Keratinocyte (primary cell): ENCODE measurements around the gene SP140L. TPM values are rescaled to one million over a fixed set of nuclear protein-coding genes. Genes with fewer than 3 reads are reported as not detected.
"Not testable (repeated sequence)": the region's sequence is repeated elsewhere in the genome, so short reads cannot be mapped to it uniquely, and the experiment has no call there.

Experiments used
- DNase-seq: peaks from one replicate; pipeline ENCODE4 v3.0.0-alpha.2; 2011; ENCODE audit warnings: low read depth, missing footprints, low spot score
- FAIRE-seq: peaks from 2 replicates; lab custom pipeline; 2011; peaks lifted over from hg19 to GRCh38; lab: Jason Lieb, UNC
- H2AFZ ChIP-seq: 2 replicates; pipeline ENCODE4 v1.6.0; 2012; ENCODE audit warnings: low read length, control low read depth, inconsistent platforms; ENCODE audit not compliant: control insufficient read depth
- H3K27ac ChIP-seq: 2 replicates; pipeline ENCODE4 v1.5.1; 2011; ENCODE audit warnings: low read length; ENCODE audit not compliant: control insufficient read depth, insufficient read depth
- H3K27me3 ChIP-seq: 3 replicates; pipeline ENCODE4 v1.6.0; 2011; ENCODE audit warnings: low read length; ENCODE audit not compliant: control insufficient read depth, insufficient read depth; ENCODE audit errors: extremely low read depth
- H3K36me3 ChIP-seq, 2 experiments: 2 replicates in 1 of 2; 3 replicates in 1 of 2; pipeline ENCODE4 v1.5.1; 2011; ENCODE audit warnings: low read length in 2 of 2, mild to moderate bottlenecking in 1 of 2; ENCODE audit not compliant: control insufficient read depth in 2 of 2, insufficient read depth in 2 of 2; ENCODE audit errors: extremely low read depth in 1 of 2
- H3K4me1 ChIP-seq: 3 replicates; pipeline ENCODE4 v1.5.1; 2011; ENCODE audit warnings: low read length; ENCODE audit not compliant: control insufficient read depth, insufficient read depth; ENCODE audit errors: extremely low read depth
- H3K4me2 ChIP-seq: 3 replicates; pipeline ENCODE4 v1.6.0; 2011; ENCODE audit warnings: low read depth, low read length; ENCODE audit not compliant: control insufficient read depth, insufficient read depth; ENCODE audit errors: extremely low read depth
- H3K4me3 ChIP-seq, 3 experiments: fragments of 200-600 bp in 1 of 3; sonication (generic) in 1 of 3; 2 replicates in 2 of 3; 3 replicates in 1 of 3; pipeline ENCODE4 v1.5.1; 2011 to 2016; ENCODE audit warnings: low read length in 3 of 3, mild to moderate bottlenecking in 3 of 3, control low read depth in 2 of 3, inconsistent platforms in 1 of 3, low read depth in 1 of 3, mixed read lengths in 1 of 3, mixed run types in 1 of 3, moderate library complexity in 1 of 3; ENCODE audit not compliant: control insufficient read depth in 2 of 3, insufficient read depth in 2 of 3; ENCODE audit errors: extremely low read depth in 1 of 3
- H3K79me2 ChIP-seq: 2 replicates; pipeline ENCODE4 v1.6.0; 2012; ENCODE audit warnings: low read length; ENCODE audit not compliant: control insufficient read depth, insufficient read depth
- H3K9ac ChIP-seq: 3 replicates; pipeline ENCODE4 v1.6.0; 2011; ENCODE audit warnings: low read length; ENCODE audit not compliant: control insufficient read depth, insufficient read depth; ENCODE audit errors: extremely low read depth
- H3K9me1 ChIP-seq: 3 replicates; pipeline ENCODE4 v1.6.0; 2011; ENCODE audit warnings: low read length; ENCODE audit not compliant: control insufficient read depth, insufficient read depth; ENCODE audit errors: extremely low read depth
- H3K9me3 ChIP-seq: 2 replicates; pipeline ENCODE4 v1.5.1; 2012; ENCODE audit warnings: low read depth, low read length; ENCODE audit not compliant: control insufficient read depth
- H4K20me1 ChIP-seq: 3 replicates; pipeline ENCODE4 v1.6.0; 2011; ENCODE audit warnings: low read length; ENCODE audit not compliant: control insufficient read depth, insufficient read depth; ENCODE audit errors: extremely low read depth
- EZH2 ChIP-seq: IDR thresholded peaks from one replicate; pipeline ENCODE4 v1.6.1; 2012; ENCODE audit warnings: inconsistent platforms, mild to moderate bottlenecking, low read length, moderate library complexity
- dilution Hi-C: fragments of 300-500 bp; cut with MboI; formaldehyde crosslinking; loops from one replicate; pipeline ENCODE4 v1.7.0; 2020; ENCODE audit warnings: low sequenced_read_pairs; ENCODE audit not compliant: extremely low pct_ligation_motif_present
- polyA plus RNA-seq, 5 experiments: library from polyadenylated mRNA; depleted of rRNA in 3 of 5; stranded (reverse) in 3 of 5; stranded (forward) in 1 of 5; unstranded in 1 of 5; fragments of >200 nt; gene quantifications; 1 replicate in 1 of 5; 2 replicates in 3 of 5; 3 replicates in 1 of 5; pipeline versions ENCODE4 v1.2.1 to v1.2.3, GENCODE V29; 2011 to 2012; ENCODE audit warnings: missing spikeins in 2 of 5, low read depth in 1 of 5, low replicate concordance in 1 of 5
- TF ChIP-seq, protein P1 (sequence below), 3 experiments: IDR thresholded peaks in 1 of 3; conservative IDR thresholded peaks in 1 of 3; optimal IDR thresholded peaks in 1 of 3; 2 replicates in 2 of 3; 3 replicates in 1 of 3; pipeline versions ENCODE3 to v1.5.1; 2011; ENCODE audit warnings: low read length in 3 of 3, mild to moderate bottlenecking in 3 of 3, moderate library complexity in 2 of 3, control low read depth in 1 of 3, inconsistent platforms in 1 of 3; ENCODE audit not compliant: insufficient read depth in 2 of 3; ENCODE audit errors: extremely low read depth in 1 of 3

SP140L gene
- polyA plus RNA-seq, 1 donor (not counting 4 experiments of a cell fraction or from before 2014, with no cell fraction given) = 10.8 TPM

DNA sequence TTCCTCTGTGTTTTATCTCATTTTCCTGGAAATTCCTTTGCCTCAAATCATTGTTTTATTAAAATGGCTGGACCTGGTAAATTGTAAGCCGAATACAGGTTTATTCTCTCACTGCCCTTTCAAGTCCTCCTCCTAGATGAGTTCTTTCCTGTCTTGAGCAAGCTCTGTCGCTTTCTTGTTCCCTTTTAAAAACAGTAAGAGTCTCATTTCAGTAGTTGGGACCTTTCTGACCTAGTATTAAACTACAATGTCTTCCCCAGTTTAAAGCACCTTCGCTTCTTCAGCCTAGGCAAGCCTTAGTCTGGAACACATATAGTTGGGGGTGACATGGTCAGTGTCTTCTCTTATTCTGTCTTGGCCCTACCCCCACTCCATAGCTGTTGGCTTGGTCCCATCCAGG, 40.9 kb upstream of the SP140L start:
- Histone ChIP-seq H3K4me1 (no peaks in the 10 kb centered on the region), H3K4me2 (no peak overlapping the region), H2AFZ (no peak overlapping the region), H3K9me1 (no peaks in the 10 kb centered on the region), H3K27ac (no peak overlapping the region), H3K79me2 (no peaks in the 10 kb centered on the region), H4K20me1 (no peaks in the 10 kb centered on the region), H3K9me3 (no peaks in the 10 kb centered on the region), H3K9ac (no peak overlapping the region), H3K27me3 (no peaks in the 10 kb centered on the region), H3K4me3 (no peak overlapping the region), H3K36me3 (no peaks in the 10 kb centered on the region)
- dilution Hi-C loops = no loop called here
- no peak for DNase-seq
- TF ChIP-seq, protein P1, sequence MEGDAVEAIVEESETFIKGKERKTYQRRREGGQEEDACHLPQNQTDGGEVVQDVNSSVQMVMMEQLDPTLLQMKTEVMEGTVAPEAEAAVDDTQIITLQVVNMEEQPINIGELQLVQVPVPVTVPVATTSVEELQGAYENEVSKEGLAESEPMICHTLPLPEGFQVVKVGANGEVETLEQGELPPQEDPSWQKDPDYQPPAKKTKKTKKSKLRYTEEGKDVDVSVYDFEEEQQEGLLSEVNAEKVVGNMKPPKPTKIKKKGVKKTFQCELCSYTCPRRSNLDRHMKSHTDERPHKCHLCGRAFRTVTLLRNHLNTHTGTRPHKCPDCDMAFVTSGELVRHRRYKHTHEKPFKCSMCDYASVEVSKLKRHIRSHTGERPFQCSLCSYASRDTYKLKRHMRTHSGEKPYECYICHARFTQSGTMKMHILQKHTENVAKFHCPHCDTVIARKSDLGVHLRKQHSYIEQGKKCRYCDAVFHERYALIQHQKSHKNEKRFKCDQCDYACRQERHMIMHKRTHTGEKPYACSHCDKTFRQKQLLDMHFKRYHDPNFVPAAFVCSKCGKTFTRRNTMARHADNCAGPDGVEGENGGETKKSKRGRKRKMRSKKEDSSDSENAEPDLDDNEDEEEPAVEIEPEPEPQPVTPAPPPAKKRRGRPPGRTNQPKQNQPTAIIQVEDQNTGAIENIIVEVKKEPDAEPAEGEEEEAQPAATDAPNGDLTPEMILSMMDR (optimal IDR thresholded peaks at IDR 0.05 in 1 of 3, IDR thresholded peaks at IDR 0.05 in 1 of 3, conservative IDR thresholded peaks at IDR 0.05 in 1 of 3; ENCODE audit: extremely low read depth in 1 of 3, insufficient read depth in 2 of 3, low read length in 3 of 3) = no peak
- FAIRE-seq = no peak

DNA sequence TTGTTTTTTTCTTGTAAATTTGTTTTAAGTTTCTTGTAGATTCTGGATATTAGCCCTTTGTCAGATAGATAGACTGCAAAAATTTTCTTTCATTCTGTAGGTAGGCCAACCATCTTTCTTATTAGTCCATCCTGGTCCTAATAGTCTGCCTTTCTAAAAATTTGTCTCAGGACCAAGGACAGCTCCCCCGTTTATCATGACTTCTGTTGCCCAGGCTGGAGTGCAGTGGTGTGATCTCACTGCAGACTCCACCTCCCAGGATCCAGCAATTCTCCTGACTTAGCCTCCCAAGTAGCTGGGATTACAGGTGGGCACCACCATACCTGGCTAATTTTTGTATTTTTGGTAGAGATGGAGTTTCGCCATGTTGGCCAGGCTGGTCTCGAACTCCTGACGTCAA, 37.7 kb upstream of the SP140L start:
- H4K20me1 ChIP-seq, H3K4me3 ChIP-seq, H3K9me1 ChIP-seq, H3K9ac ChIP-seq, H3K4me1 ChIP-seq, H3K4me2 ChIP-seq, DNase-seq, dilution Hi-C loops, H3K27ac ChIP-seq, H2AFZ ChIP-seq, H3K27me3 ChIP-seq, H3K79me2 ChIP-seq, H3K9me3 ChIP-seq, H3K36me3 ChIP-seq: not testable (repeated sequence)
- peak; percentile 9 for FAIRE-seq

DNA sequence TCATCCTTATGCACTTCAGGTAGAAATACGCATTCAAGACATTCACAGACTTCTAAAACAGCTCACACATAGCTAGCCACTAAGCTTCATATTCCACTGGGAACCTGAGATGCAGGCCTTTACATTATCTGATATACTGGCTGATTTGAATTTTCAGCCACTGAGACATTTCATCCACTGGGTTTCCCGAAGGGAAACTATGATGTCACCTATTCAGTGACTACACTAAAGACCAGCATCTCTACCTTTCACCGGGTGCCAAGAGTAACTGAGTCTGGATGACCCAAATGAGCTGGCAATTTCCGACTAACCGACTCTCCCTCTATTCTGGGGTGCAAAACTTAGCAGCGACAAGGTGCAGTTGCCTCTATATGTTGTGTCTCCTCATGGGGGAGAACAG, 31.8 kb upstream of the SP140L start:
- H3K27ac ChIP-seq = no peak overlapping the region
- H4K20me1 ChIP-seq = no peaks in the 10 kb centered on the region
- dilution Hi-C loops = no loop called here
- H3K27me3 ChIP-seq = no peaks in the 10 kb centered on the region
- H3K79me2 ChIP-seq = no peaks in the 10 kb centered on the region
- no peak overlapping the region for H3K4me2 ChIP-seq
- H3K4me3 ChIP-seq = no peak overlapping the region
- TF ChIP-seq, protein P1 (optimal IDR thresholded peaks at IDR 0.05 in 1 of 3, IDR thresholded peaks at IDR 0.05 in 1 of 3, conservative IDR thresholded peaks at IDR 0.05 in 1 of 3; ENCODE audit: extremely low read depth in 1 of 3, insufficient read depth in 2 of 3, low read length in 3 of 3) = no peak
- no peak for TF ChIP-seq EZH2
- H3K9me1 ChIP-seq = no peaks in the 10 kb centered on the region
- H3K9me3 ChIP-seq = no peaks in the 10 kb centered on the region
- H3K4me1 ChIP-seq = no peaks in the 10 kb centered on the region
- FAIRE-seq (no peak), DNase-seq (no peak)
- H2AFZ ChIP-seq = no peak overlapping the region
- H3K36me3 ChIP-seq = no peaks in the 10 kb centered on the region
- H3K9ac ChIP-seq = no peak overlapping the region
